ENCODE measurements around the gene JAML. TPM values are rescaled to one million over a fixed set of nuclear protein-coding genes. Genes with fewer than 3 reads are reported as not detected.

Gene JAML
- total and polyA plus RNA-seq, 9 of the 15 experiments (the other 6 are each of a cell fraction or from before 2014, with no cell fraction given): 0.05 to 0.32 (median 0.22) TPM; not detected in 4

DNA sequence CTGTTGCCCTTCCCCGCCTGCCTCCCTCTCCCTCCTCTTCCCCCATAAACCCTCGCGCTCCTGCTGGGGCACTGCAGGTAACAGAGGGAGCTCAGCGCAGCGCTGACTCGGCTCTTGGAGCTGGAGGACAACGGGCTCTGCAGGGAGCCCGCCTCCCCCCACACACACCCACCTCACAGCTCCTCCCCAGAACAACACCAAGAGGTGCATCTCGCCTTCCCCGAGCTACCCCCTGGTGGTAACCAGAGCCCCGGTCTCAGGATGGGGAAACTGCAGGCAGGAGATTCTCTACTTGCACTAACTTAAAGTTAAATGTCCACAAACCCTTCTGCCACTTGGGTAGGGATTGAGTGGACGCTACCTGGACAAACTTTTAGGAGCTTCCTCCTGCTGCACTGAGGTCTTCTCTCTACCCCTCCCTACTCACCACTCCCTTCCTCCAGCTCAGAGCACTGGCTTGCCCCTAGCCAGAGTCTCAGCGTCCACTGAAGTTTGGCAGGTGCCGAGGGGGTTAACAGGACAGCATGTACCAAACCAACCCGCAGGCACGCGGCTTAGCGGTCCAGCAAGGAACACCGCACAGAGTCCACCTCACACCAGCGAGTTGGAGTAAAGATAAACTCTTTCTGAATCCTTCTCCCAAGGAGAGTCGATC, 68.2 kb downstream of the JAML start:
- H3K4me2 ChIP-seq (ENCODE audit: insufficient read depth, low read length): no peak overlapping the region
- no peak for FAIRE-seq

More for the DNA sequence above, 68.2 kb downstream of the JAML start:
- no peaks in the 10 kb centered on the region for H3K36me3 ChIP-seq (ENCODE audit: control insufficient read depth, insufficient read depth, low read length)
- ChIA-PET CTCF (ENCODE audit: low intra/inter-chr PET ratio) (no interaction called here), POLR2A (interaction anchor here (0.6 to 1.8 kb wide), 5 partner anchors 8 to 540 kb away, joined by 3 to 7 read pairs (median 4); no protein-coding TSS in a partner anchor)
- no peak overlapping the region for H3K27ac ChIP-seq (ENCODE audit: extremely low read depth, low read depth, low read length)
- DNase-seq (ENCODE audit: extremely low read depth in 1 of 4, low spot score in 3 of 4) (peak; percentile 19 to 53 (median 46)), ATAC-seq (peak; percentile 61)
- no peak overlapping the region for H3K4me3 ChIP-seq
- in situ Hi-C loops (cut with MboI) (no loop called here), intact Hi-C loops (cut with micrococcal nuclease) (no loop called here)
- no peak overlapping the region for H3K9ac ChIP-seq (ENCODE audit: insufficient read depth in 1 of 2, low read depth in 2 of 2, low read length in 2 of 2)
- H4K20me1 ChIP-seq (replicated peaks; ENCODE audit: control insufficient read depth, insufficient read depth, low read length): 0 out of 2 replicates have a peak, but pooled peaks cover 4% of the 10 kb centered on the region
- peaks cover 0 to 16% of the 10 kb centered on the region in 2 experiments; a peak in 2 of 5 replicates for H3K4me1 ChIP-seq (replicated peaks in 1 of 2; ENCODE audit: control insufficient read depth in 2 of 2, insufficient read depth in 2 of 2, low read length in 2 of 2)
- H3K9me3 ChIP-seq (replicated peaks; ENCODE audit: control insufficient read depth, insufficient read depth, low read depth, low read length): no peaks in the 10 kb centered on the region
- H3K9me1 ChIP-seq (ENCODE audit: control insufficient read depth, insufficient read depth, low read length): no peaks in the 10 kb centered on the region
- H3K79me2 ChIP-seq (ENCODE audit: control insufficient read depth, insufficient read depth, low read length): no peaks in the 10 kb centered on the region
- peak; percentile 12; the same call in 1 of the 2 replicates for TF ChIP-seq ZNF263 (CRISPR knock-in tag; IDR thresholded peaks at IDR 0.05; ENCODE audit: borderline replicate concordance)
- TF ChIP-seq NR2C2 (CRISPR knock-in tag; IDR thresholded peaks at IDR 0.05): no peak
- TF ChIP-seq NR2C2 (tag; IDR thresholded peaks at IDR 0.05): no peak
- TF ChIP-seq ZNF57 (CRISPR knock-in tag; IDR thresholded peaks at IDR 0.05): no peak
- TF ChIP-seq, protein P1, sequence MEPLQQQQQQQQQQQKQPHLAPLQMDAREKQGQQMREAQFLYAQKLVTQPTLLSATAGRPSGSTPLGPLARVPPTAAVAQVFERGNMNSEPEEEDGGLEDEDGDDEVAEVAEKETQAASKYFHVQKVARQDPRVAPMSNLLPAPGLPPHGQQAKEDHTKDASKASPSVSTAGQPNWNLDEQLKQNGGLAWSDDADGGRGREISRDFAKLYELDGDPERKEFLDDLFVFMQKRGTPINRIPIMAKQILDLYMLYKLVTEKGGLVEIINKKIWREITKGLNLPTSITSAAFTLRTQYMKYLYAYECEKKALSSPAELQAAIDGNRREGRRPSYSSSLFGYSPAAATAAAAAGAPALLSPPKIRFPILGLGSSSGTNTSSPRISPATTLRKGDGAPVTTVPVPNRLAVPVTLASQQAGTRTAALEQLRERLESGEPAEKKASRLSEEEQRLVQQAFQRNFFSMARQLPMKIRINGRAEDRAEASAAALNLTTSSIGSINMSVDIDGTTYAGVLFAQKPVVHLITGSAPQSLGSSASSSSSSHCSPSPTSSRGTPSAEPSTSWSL (CRISPR knock-in tag; IDR thresholded peaks at IDR 0.05; ENCODE audit: borderline replicate concordance): no peak
- no peak for TF ChIP-seq ESRRB (CRISPR knock-in tag; IDR thresholded peaks at IDR 0.05; ENCODE audit: borderline replicate concordance)
- TF ChIP-seq, protein P2, sequence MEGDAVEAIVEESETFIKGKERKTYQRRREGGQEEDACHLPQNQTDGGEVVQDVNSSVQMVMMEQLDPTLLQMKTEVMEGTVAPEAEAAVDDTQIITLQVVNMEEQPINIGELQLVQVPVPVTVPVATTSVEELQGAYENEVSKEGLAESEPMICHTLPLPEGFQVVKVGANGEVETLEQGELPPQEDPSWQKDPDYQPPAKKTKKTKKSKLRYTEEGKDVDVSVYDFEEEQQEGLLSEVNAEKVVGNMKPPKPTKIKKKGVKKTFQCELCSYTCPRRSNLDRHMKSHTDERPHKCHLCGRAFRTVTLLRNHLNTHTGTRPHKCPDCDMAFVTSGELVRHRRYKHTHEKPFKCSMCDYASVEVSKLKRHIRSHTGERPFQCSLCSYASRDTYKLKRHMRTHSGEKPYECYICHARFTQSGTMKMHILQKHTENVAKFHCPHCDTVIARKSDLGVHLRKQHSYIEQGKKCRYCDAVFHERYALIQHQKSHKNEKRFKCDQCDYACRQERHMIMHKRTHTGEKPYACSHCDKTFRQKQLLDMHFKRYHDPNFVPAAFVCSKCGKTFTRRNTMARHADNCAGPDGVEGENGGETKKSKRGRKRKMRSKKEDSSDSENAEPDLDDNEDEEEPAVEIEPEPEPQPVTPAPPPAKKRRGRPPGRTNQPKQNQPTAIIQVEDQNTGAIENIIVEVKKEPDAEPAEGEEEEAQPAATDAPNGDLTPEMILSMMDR (IDR thresholded peaks at IDR 0.05 in 2 of 3, conservative IDR thresholded peaks at IDR 0.05 in 1 of 3; ENCODE audit: insufficient read depth in 2 of 3, low read depth in 1 of 3, low read length in 3 of 3): 0 out of 6 replicates have a peak, but pooled peaks of 1 of the 3 experiments have one; percentile 3
- H2AFZ ChIP-seq (ENCODE audit: low read depth, low read length): no peak overlapping the region
- 1% methylated on average over 18 of the region's 21 CpGs for WGBS (ENCODE audit: insufficient coverage, low coverage, missing lambda C conversion rate)
- no TSS peak for BruUV-seq (replicated peaks)
- H3K27me3 ChIP-seq (ENCODE audit: control insufficient read depth in 2 of 2, insufficient read depth in 2 of 2, low read length in 2 of 2): peaks cover 50 to 96% of the 10 kb centered on the region in 2 experiments
